H1 (cell line): ENCODE measurements around the gene MYL7. TPM values are rescaled to one million over a fixed set of nuclear protein-coding genes. Genes with fewer than 3 reads are reported as not detected.

Experiments used
- NANOG ChIP-seq: IDR thresholded peaks from 2 replicates; pipeline ENCODE4 v1.6.1; 2011; ENCODE audit warnings: low read length, low read depth, mild to moderate bottlenecking, inconsistent platforms; ENCODE audit not compliant: insufficient read depth, poor library complexity, severe bottlenecking
- TBP ChIP-seq: IDR thresholded peaks from 2 replicates; pipeline ENCODE4 v1.6.1; 2011; ENCODE audit warnings: low read depth, low read length, improper control_type of control experiment
- polyA plus RNA-seq, 7 experiments: library from polyadenylated mRNA; depleted of rRNA in 3 of 7; stranded (reverse) in 5 of 7; unstranded in 2 of 7; fragments of >200 nt in 5 of 7; fragments of 200-250 nt in 2 of 7; gene quantifications; 1 replicate in 5 of 7; 2 replicates in 1 of 7; 4 replicates in 1 of 7; pipeline versions ENCODE4 v1.2.1 to v1.2.3, GENCODE V29; 2011 to 2013; ENCODE audit warnings: missing spikeins in 2 of 7, mixed read lengths in 2 of 7
- total RNA-seq: library from RNA; stranded (reverse); fragmentation: NEBNext Ultra II Directional; extraction: Animal tissue kit (Norgen Biotek cat#: 25700); gene quantifications from 2 replicates; pipeline ENCODE4 v1.2.1, GENCODE V29; 2021

MYL7 gene
- total and polyA plus RNA-seq, 2 of the 8 experiments (the other 6 are each of a cell fraction or from before 2014, with no cell fraction given) = 3.3 to 3.4 TPM

- TF ChIP-seq NANOG (no peak), TBP (no peak)
- TF ChIP-seq, all 59 proteins: peak for 0
Observed at GRCh38 chr7:44148961-44149536, 7.9 kb upstream of the MYL7 start (continued).
